Measurements from ENCODE around the gene GOLGA1.
A peak's percentile ranks its signal among the peaks of the same experiment; 100 is the strongest.

GOLGA1 gene

GRCh38 chr9:124873664-124874063 is 67.2 kb downstream of the GOLGA1 start:
- no peaks in the 10 kb centered on the region for H3K27me3 ChIP-seq (replicated peaks)
- no peak for TF ChIP-seq CTCF (IDR thresholded peaks at IDR 0.05; ENCODE audit: low read depth, low read length, missing control alignments)
- in situ Hi-C loops (cut with HindIII; ENCODE audit: low pct_ligation_motif_present, low sequenced_read_pairs) = no loop called here
- no peak for DNase-seq
- no peak overlapping the region for H3K4me3 ChIP-seq (ENCODE audit: low read depth, low read length)
- H3K27ac ChIP-seq = no peak overlapping the region
- H3K36me3 ChIP-seq (replicated peaks) = peaks cover 57% of the 10 kb centered on the region

GRCh38 chr9:124871156-124871561 is 69.7 kb downstream of the GOLGA1 start:
- Histone ChIP-seq H3K4me3 (ENCODE audit: low read depth, low read length) (no peak overlapping the region), H3K27me3 (replicated peaks) (no peaks in the 10 kb centered on the region), H3K36me3 (replicated peaks) (peaks cover 39% of the 10 kb centered on the region), H3K27ac (no peak overlapping the region)
- no peak for DNase-seq
- in situ Hi-C loops (cut with HindIII; ENCODE audit: low pct_ligation_motif_present, low sequenced_read_pairs) = no loop called here
- TF ChIP-seq CTCF (IDR thresholded peaks at IDR 0.05; ENCODE audit: low read depth, low read length, missing control alignments) = no peak

- no peak for TF ChIP-seq CTCF (IDR thresholded peaks at IDR 0.05; ENCODE audit: low read depth, low read length, missing control alignments)
- H3K36me3 ChIP-seq (replicated peaks) = peaks cover 34% of the 10 kb centered on the region
- H3K4me3 ChIP-seq (ENCODE audit: low read depth, low read length) = peak overlapping the region; percentile 96
- in situ Hi-C loops (cut with HindIII; ENCODE audit: low pct_ligation_motif_present, low sequenced_read_pairs) = no loop called here
- DNase-seq = no peak
- H3K27me3 ChIP-seq (replicated peaks) = no peaks in the 10 kb centered on the region
- no peak overlapping the region for H3K27ac ChIP-seq
Measured at GRCh38 chr9:124870723-124871122, 70.2 kb downstream of the GOLGA1 start.

- no peaks in the 10 kb centered on the region for H3K27me3 ChIP-seq (replicated peaks)
- H3K27ac ChIP-seq = peak overlapping the region; percentile 88
- TF ChIP-seq CTCF (IDR thresholded peaks at IDR 0.05; ENCODE audit: low read depth, low read length, missing control alignments) = no peak
- in situ Hi-C loops (cut with HindIII; ENCODE audit: low pct_ligation_motif_present, low sequenced_read_pairs) = no loop called here
- DNase-seq = peak; percentile 19
- H3K4me3 ChIP-seq (ENCODE audit: low read depth, low read length) = peak overlapping the region; percentile 96
- peaks cover 28% of the 10 kb centered on the region for H3K36me3 ChIP-seq (replicated peaks)
Measured at GRCh38 chr9:124869986-124870560, 70.8 kb downstream of the GOLGA1 start.

- H3K36me3 ChIP-seq (replicated peaks) = peaks cover 22% of the 10 kb centered on the region
- no peak for TF ChIP-seq CTCF (IDR thresholded peaks at IDR 0.05; ENCODE audit: low read depth, low read length, missing control alignments)
- peak overlapping the region; percentile 96 for H3K4me3 ChIP-seq (ENCODE audit: low read depth, low read length)
- no peaks in the 10 kb centered on the region for H3K27me3 ChIP-seq (replicated peaks)
- in situ Hi-C loops (cut with HindIII; ENCODE audit: low pct_ligation_motif_present, low sequenced_read_pairs) = no loop called here
- peak overlapping the region; percentile 88 for H3K27ac ChIP-seq
- no peak for DNase-seq
Measured at GRCh38 chr9:124869466-124869985, 71.4 kb downstream of the GOLGA1 start.

Measured in brain microvascular endothelial cell (primary cell).